GM18870 (cell line): ENCODE data around the gene RPS6KA5.
"Not testable (repeated sequence)": the region's sequence is repeated elsewhere in the genome, so short reads cannot be mapped to it uniquely, and the experiment has no call there.

Experiments
- ATAC-seq: cut with Tn5 transposase; IDR thresholded peaks from one replicate; pipeline ENCODE4 v1.9.1; 2021; ENCODE audit warnings: moderate library complexity; ENCODE audit not compliant: unreplicated experiment

The RPS6KA5 gene

GRCh38 chr14:90883197-90883596 is 177.2 kb downstream of the RPS6KA5 start:
- no peak for ATAC-seq

- ATAC-seq, result no peak
Observed at GRCh38 chr14:90880282-90880681, 180.2 kb downstream of the RPS6KA5 start.

GRCh38 chr14:90874599-90874998 is 185.8 kb downstream of the RPS6KA5 start:
- no peak for ATAC-seq

- ATAC-seq, result no peak
Observed at GRCh38 chr14:90871605-90872233, 188.7 kb downstream of the RPS6KA5 start.

- ATAC-seq, result no peak
Observed at GRCh38 chr14:90870950-90871604, 189.4 kb downstream of the RPS6KA5 start.

- no peak for ATAC-seq
Observed at GRCh38 chr14:90867501-90867900, 192.9 kb downstream of the RPS6KA5 start.

- ATAC-seq, result no peak
Observed at GRCh38 chr14:90866833-90867232, 193.6 kb downstream of the RPS6KA5 start.

GRCh38 chr14:90864741-90865140 is 195.7 kb downstream of the RPS6KA5 start:
- ATAC-seq, result no peak

- no peak for ATAC-seq
Observed at GRCh38 chr14:90858511-90858910, 201.9 kb downstream of the RPS6KA5 start.

- no peak for ATAC-seq
Observed at GRCh38 chr14:90857866-90858265, 202.6 kb downstream of the RPS6KA5 start.

GRCh38 chr14:90856115-90856514 is 204.3 kb downstream of the RPS6KA5 start:
- ATAC-seq, result not testable (repeated sequence)

- no peak for ATAC-seq
Observed at GRCh38 chr14:90853116-90853515, 207.3 kb downstream of the RPS6KA5 start.

- ATAC-seq, result no peak
Observed at GRCh38 chr14:90851327-90852036, 209.0 kb downstream of the RPS6KA5 start.

- no peak for ATAC-seq
Observed at GRCh38 chr14:90850487-90850886, 210.0 kb downstream of the RPS6KA5 start.

- ATAC-seq, result no peak
Observed at GRCh38 chr14:90849787-90850444, 210.5 kb downstream of the RPS6KA5 start.

- no peak for ATAC-seq
Observed at GRCh38 chr14:90848944-90849731, 211.3 kb downstream of the RPS6KA5 start.

GRCh38 chr14:90846511-90846910 is 213.9 kb downstream of the RPS6KA5 start:
- no peak for ATAC-seq

- ATAC-seq, result no peak
Observed at GRCh38 chr14:90844321-90844720, 216.1 kb downstream of the RPS6KA5 start.

GRCh38 chr14:90842726-90843125 is 217.7 kb downstream of the RPS6KA5 start:
- no peak for ATAC-seq

- ATAC-seq, result not testable (repeated sequence)
Observed at GRCh38 chr14:90840667-90841066, 219.8 kb downstream of the RPS6KA5 start.

- no peak for ATAC-seq
Observed at GRCh38 chr14:90839889-90840266, 220.6 kb downstream of the RPS6KA5 start.
